GM21717 (cell line): ENCODE data around the gene MYO1D.
"Not testable (repeated sequence)": the region's sequence is repeated elsewhere in the genome, so short reads cannot be mapped to it uniquely, and the experiment has no call there.

ENCODE experiments used
- ATAC-seq: cut with Tn5 transposase; IDR thresholded peaks from one replicate; pipeline ENCODE4 v1.9.1; 2021; ENCODE audit warnings: mild to moderate bottlenecking, moderate library complexity; ENCODE audit not compliant: unreplicated experiment

Gene MYO1D

GRCh38 chr17:32821987-32822934 is 54.7 kb downstream of the MYO1D start:
- ATAC-seq: not testable (repeated sequence)

- ATAC-seq: no peak
These were observed 56.5 kb downstream of the MYO1D start for GRCh38 chr17:32820440-32820839.

GRCh38 chr17:32819787-32820186 is 57.1 kb downstream of the MYO1D start:
- ATAC-seq: no peak

- no peak for ATAC-seq
These were observed 57.9 kb downstream of the MYO1D start for GRCh38 chr17:32819035-32819434.

- no peak for ATAC-seq
These were observed 61.5 kb downstream of the MYO1D start for GRCh38 chr17:32815460-32815859.

GRCh38 chr17:32814836-32815235 is 62.1 kb downstream of the MYO1D start:
- ATAC-seq: no peak

GRCh38 chr17:32813021-32813420 is 63.9 kb downstream of the MYO1D start:
- no peak for ATAC-seq

GRCh38 chr17:32810690-32811089 is 66.2 kb downstream of the MYO1D start:
- ATAC-seq: no peak

- ATAC-seq: no peak
These were observed 69.3 kb downstream of the MYO1D start for GRCh38 chr17:32807577-32807976.

GRCh38 chr17:32806646-32807045 is 70.3 kb downstream of the MYO1D start:
- ATAC-seq: no peak

GRCh38 chr17:32805029-32805976 is 71.6 kb downstream of the MYO1D start:
- no peak for ATAC-seq

- ATAC-seq: no peak
These were observed 73.4 kb downstream of the MYO1D start for GRCh38 chr17:32803544-32803943.

- ATAC-seq: no peak
These were observed 74.6 kb downstream of the MYO1D start for GRCh38 chr17:32802306-32802705.

GRCh38 chr17:32801641-32802040 is 75.3 kb downstream of the MYO1D start:
- ATAC-seq: no peak

GRCh38 chr17:32801193-32801592 is 75.7 kb downstream of the MYO1D start:
- no peak for ATAC-seq

- no peak for ATAC-seq
These were observed 78.0 kb downstream of the MYO1D start for GRCh38 chr17:32798938-32799337.

- ATAC-seq: no peak
These were observed 81.5 kb downstream of the MYO1D start for GRCh38 chr17:32795339-32795979.

GRCh38 chr17:32794533-32795246 is 82.2 kb downstream of the MYO1D start:
- ATAC-seq: no peak

GRCh38 chr17:32793841-32794240 is 83.1 kb downstream of the MYO1D start:
- no peak for ATAC-seq

GRCh38 chr17:32792207-32792606 is 84.7 kb downstream of the MYO1D start:
- no peak for ATAC-seq
